ENCODE measurements around the gene DPH2.

DPH2 gene

GRCh38 chr1:43945674-43946235 lies 24.1 kb upstream of the DPH2 start:
- DNase-seq: no peak

GRCh38 chr1:43946236-43947060 lies 23.4 kb upstream of the DPH2 start, which contains the start of gene IPO13:
TSS of gene IPO13 (plus strand) at chr1:43946950. CDS start at chr1:43947601, 651 bp downstream.
- peak; percentile 95 for DNase-seq

- DNase-seq: no peak
Measured at GRCh38 chr1:43947061-43947873, 22.5 kb upstream of the DPH2 start.

GRCh38 chr1:43947874-43948437 lies 21.9 kb upstream of the DPH2 start:
- no peak for DNase-seq

- DNase-seq: no peak
Measured at GRCh38 chr1:43949678-43950077, 20.1 kb upstream of the DPH2 start.

- DNase-seq: no peak
Measured at GRCh38 chr1:43951021-43951985, 18.5 kb upstream of the DPH2 start.

- no peak for DNase-seq
Measured at GRCh38 chr1:43952731-43953346, 17.0 kb upstream of the DPH2 start.

GRCh38 chr1:43953361-43953760 lies 16.4 kb upstream of the DPH2 start:
- no peak for DNase-seq

GRCh38 chr1:43954036-43954435 lies 15.8 kb upstream of the DPH2 start:
- DNase-seq: no peak

GRCh38 chr1:43956234-43956633 lies 13.6 kb upstream of the DPH2 start:
- DNase-seq: no peak

- DNase-seq: no peak
Measured at GRCh38 chr1:43957407-43958040, 12.3 kb upstream of the DPH2 start.

GRCh38 chr1:43958351-43959255 lies 11.2 kb upstream of the DPH2 start:
- DNase-seq: no peak

GRCh38 chr1:43960798-43961197 lies 9.0 kb upstream of the DPH2 start:
- no peak for DNase-seq

- DNase-seq: no peak
Measured at GRCh38 chr1:43961692-43962091, 8.1 kb upstream of the DPH2 start.

GRCh38 chr1:43962324-43962723 lies 7.5 kb upstream of the DPH2 start:
- DNase-seq: no peak

GRCh38 chr1:43963006-43963405 lies 6.8 kb upstream of the DPH2 start:
- DNase-seq: no peak

GRCh38 chr1:43963890-43964289 lies 5.9 kb upstream of the DPH2 start:
- no peak for DNase-seq

GRCh38 chr1:43965316-43965715 lies 4.5 kb upstream of the DPH2 start:
- no peak for DNase-seq

GRCh38 chr1:43968348-43968948 lies 1.4 kb upstream of the DPH2 start:
- no peak for DNase-seq

- DNase-seq: no peak
Measured at GRCh38 chr1:43969416-43969745, 429 bp upstream of the DPH2 start.

All from NCI-H345 (cell line).